ENCODE data around the gene BACE1. TPM values are rescaled to one million over a fixed set of nuclear protein-coding genes. Genes with fewer than 3 reads are reported as not detected.

The BACE1 gene
- total and polyA plus RNA-seq, 10 of the 15 experiments (the other 5 are each of a cell fraction or from before 2014, with no cell fraction given): 0.07 to 1.6 (median 0.32) TPM

GRCh38 chr11:117259417-117259816 is 56.6 kb downstream of the BACE1 start (continued):
- TF ChIP-seq BCL3 (IDR thresholded peaks at IDR 0.05; ENCODE audit: borderline replicate concordance, insufficient read depth, low read depth, low read length, poor library complexity, severe bottlenecking) (no peak), RBBP5 (conservative IDR thresholded peaks at IDR 0.05) (no peak), CHD1 (IDR thresholded peaks at IDR 0.05; ENCODE audit: low read depth, low read length) (no peak), FOS (IDR thresholded peaks at IDR 0.05; ENCODE audit: borderline replicate concordance, extremely low read depth, insufficient read length) (no peak), POU2F2 (IDR thresholded peaks at IDR 0.05; ENCODE audit: borderline replicate concordance, low read depth, low read length) (no peak)

GRCh38 chr11:117258576-117258975 is 57.5 kb downstream of the BACE1 start:
- H3K27me3 ChIP-seq (replicated peaks in 1 of 2; ENCODE audit: control insufficient read depth in 2 of 2, insufficient read depth in 2 of 2, low read length in 1 of 2): no peaks in the 10 kb centered on the region
- in situ Hi-C loops (cut with MboI) (no loop called here), intact Hi-C loops (cut with micrococcal nuclease; ENCODE audit: unreplicated experiment) (no loop called here)
- H3K79me2 ChIP-seq (ENCODE audit: control insufficient read depth, insufficient read depth, low read length): no peaks in the 10 kb centered on the region
- no peak overlapping the region for H3K27ac ChIP-seq (ENCODE audit: control insufficient read depth, insufficient read depth)
- ATAC-seq (no peak), FAIRE-seq (no peak), DNase-seq (ENCODE audit: low read depth, low spot score) (no peak)
- BruUV-seq (replicated peaks): no TSS peak
- no peaks in the 10 kb centered on the region for H3K4me1 ChIP-seq (ENCODE audit: control insufficient read depth, insufficient read depth, low read length)
- no peak for TF ChIP-seq NFYB (IDR thresholded peaks at IDR 0.05; ENCODE audit: insufficient read depth, low read depth, low read length)
- TF ChIP-seq MTA3 (IDR thresholded peaks at IDR 0.05; ENCODE audit: borderline replicate concordance, low read length): no peak
- TF ChIP-seq EP300 (IDR thresholded peaks at IDR 0.05; ENCODE audit: borderline replicate concordance in 1 of 2, control insufficient read depth in 1 of 2, low read depth in 2 of 2, low read length in 2 of 2): no peak
- no peak for TF ChIP-seq SIN3A (IDR thresholded peaks at IDR 0.05; ENCODE audit: low read depth, low read length)
- TF ChIP-seq RUNX3 (IDR thresholded peaks at IDR 0.05; ENCODE audit: low read length): 0 out of 2 replicates have a peak, but pooled peaks have one; percentile 7
- no peak for TF ChIP-seq PKNOX1 (IDR thresholded peaks at IDR 0.05)
- 92% methylated on average over 2 of the region's 2 CpGs for WGBS (ENCODE audit: insufficient coverage, insufficient replicate concordance, low lambda C conversion rate, missing lambda C conversion rate)
- H2AFZ ChIP-seq (ENCODE audit: control insufficient read depth, low read depth, low read length): no peak overlapping the region
- no peaks in the 10 kb centered on the region; a peak in 2 of 4 replicates for H3K36me3 ChIP-seq (ENCODE audit: control insufficient read depth in 2 of 2, insufficient read depth in 2 of 2, low read length in 1 of 2)
- SMC1A ChIA-PET (ENCODE audit: uncharacterized antibody, unreplicated experiment): no interaction called here
- no peaks in the 10 kb centered on the region for H3K9me3 ChIP-seq (replicated peaks; ENCODE audit: control insufficient read depth, insufficient read depth, low read length)
- RAD21 ChIA-PET (ENCODE audit: unreplicated experiment): no interaction called here
- H4K20me1 ChIP-seq (ENCODE audit: control insufficient read depth, insufficient read depth): no peaks in the 10 kb centered on the region
- CTCF ChIA-PET: interaction anchor here (0.7 kb wide), 1 partner anchor 373 kb away, joined by 3 read pairs; no protein-coding TSS in a partner anchor
- H3K9ac ChIP-seq (ENCODE audit: control insufficient read depth, insufficient read depth, low read length): no peak overlapping the region
- POLR2A ChIA-PET: no interaction called here
- no peak overlapping the region for H3K4me3 ChIP-seq
- no peak overlapping the region for H3K4me2 ChIP-seq (ENCODE audit: control insufficient read depth, insufficient read depth)

Measured in GM12878 (cell line).